K562 (cell line): ENCODE data around the gene AFF3.

Experiments
- EP300 ChIP-seq: IDR thresholded peaks from 2 replicates; pipeline ENCODE4 v1.6.1; 2012; ENCODE audit warnings: low read length, improper control_type of control experiment
- EZH2 ChIP-seq: IDR thresholded peaks from 2 replicates; pipeline ENCODE4 v1.6.1; 2012; ENCODE audit warnings: low read depth, mild to moderate bottlenecking, inconsistent platforms, low read length, borderline replicate concordance
- HNRNPH1 ChIP-seq: fragments of 200-400 bp; formaldehyde crosslinking; optimal IDR thresholded peaks from 2 replicates; pipeline ENCODE3; 2017; ENCODE audit warnings: low read depth, mild to moderate bottlenecking, low read length, moderate library complexity
- MTA3 ChIP-seq: fragments of 450-650 bp; formaldehyde crosslinking; IDR thresholded peaks from 2 replicates; pipeline ENCODE4 v1.6.1; 2017; ENCODE audit warnings: mild to moderate bottlenecking, borderline replicate concordance
- NBN ChIP-seq: fragments of 450-650 bp; IDR thresholded peaks from 2 replicates; pipeline ENCODE4 v1.6.1; 2016; ENCODE audit warnings: low read depth, mild to moderate bottlenecking
- NRF1 ChIP-seq, 2 experiments: fragments of 450-650 bp; IDR thresholded peaks in 1 of 2; conservative IDR thresholded peaks in 1 of 2; 2 replicates each; pipeline ENCODE4 v1.6.1; 2014; ENCODE audit warnings: mild to moderate bottlenecking in 2 of 2
- POLR2A ChIP-seq: fragments of 450-650 bp; conservative IDR thresholded peaks from 2 replicates; pipeline ENCODE4 v1.6.1; 2016
- RFX5 ChIP-seq: IDR thresholded peaks from 2 replicates; pipeline ENCODE4 v1.6.1; 2011; ENCODE audit warnings: low read depth, mild to moderate bottlenecking, improper control_type of control experiment, low read length
- TARDBP ChIP-seq: fragments of 450-650 bp; IDR thresholded peaks from 2 replicates; pipeline ENCODE4 v1.6.1; 2016
- TBP ChIP-seq: optimal IDR thresholded peaks from 2 replicates; pipeline ENCODE3; 2011; ENCODE audit warnings: low read depth, low read length, improper control_type of control experiment
- ZBTB26 ChIP-seq: fragments of 450-650 bp; formaldehyde crosslinking; IDR thresholded peaks from 2 replicates; pipeline ENCODE4 v1.4.0; 2022; ENCODE audit warnings: missing genetic modification characterization
- TF ChIP-seq, protein P1 (sequence below): sonication (generic); formaldehyde crosslinking; IDR thresholded peaks from 2 replicates; pipeline ENCODE4 v1.8.1; 2023; ENCODE audit warnings: missing genetic modification reagents, mild to moderate bottlenecking, borderline replicate concordance
- TF ChIP-seq, protein P2 (sequence below), 3 experiments: IDR thresholded peaks in 2 of 3; conservative IDR thresholded peaks in 1 of 3; 2 replicates each; pipeline ENCODE4 v1.5.1; 2011 to 2012; ENCODE audit warnings: low read length in 3 of 3, mild to moderate bottlenecking in 3 of 3, control low read depth in 2 of 3, improper control_type of control experiment in 1 of 3, inconsistent platforms in 1 of 3, low read depth in 1 of 3, mixed read lengths in 1 of 3, moderate library complexity in 1 of 3; ENCODE audit not compliant: insufficient read depth in 2 of 3

GRCh38 chr2:99621106-99621505 lies 521.3 kb downstream of the AFF3 start:
- no peak for TF ChIP-seq POLR2A
- TF ChIP-seq EP300, result no peak
- TF ChIP-seq TBP, result no peak
- TF ChIP-seq RFX5, result no peak
- TF ChIP-seq, protein P1, sequence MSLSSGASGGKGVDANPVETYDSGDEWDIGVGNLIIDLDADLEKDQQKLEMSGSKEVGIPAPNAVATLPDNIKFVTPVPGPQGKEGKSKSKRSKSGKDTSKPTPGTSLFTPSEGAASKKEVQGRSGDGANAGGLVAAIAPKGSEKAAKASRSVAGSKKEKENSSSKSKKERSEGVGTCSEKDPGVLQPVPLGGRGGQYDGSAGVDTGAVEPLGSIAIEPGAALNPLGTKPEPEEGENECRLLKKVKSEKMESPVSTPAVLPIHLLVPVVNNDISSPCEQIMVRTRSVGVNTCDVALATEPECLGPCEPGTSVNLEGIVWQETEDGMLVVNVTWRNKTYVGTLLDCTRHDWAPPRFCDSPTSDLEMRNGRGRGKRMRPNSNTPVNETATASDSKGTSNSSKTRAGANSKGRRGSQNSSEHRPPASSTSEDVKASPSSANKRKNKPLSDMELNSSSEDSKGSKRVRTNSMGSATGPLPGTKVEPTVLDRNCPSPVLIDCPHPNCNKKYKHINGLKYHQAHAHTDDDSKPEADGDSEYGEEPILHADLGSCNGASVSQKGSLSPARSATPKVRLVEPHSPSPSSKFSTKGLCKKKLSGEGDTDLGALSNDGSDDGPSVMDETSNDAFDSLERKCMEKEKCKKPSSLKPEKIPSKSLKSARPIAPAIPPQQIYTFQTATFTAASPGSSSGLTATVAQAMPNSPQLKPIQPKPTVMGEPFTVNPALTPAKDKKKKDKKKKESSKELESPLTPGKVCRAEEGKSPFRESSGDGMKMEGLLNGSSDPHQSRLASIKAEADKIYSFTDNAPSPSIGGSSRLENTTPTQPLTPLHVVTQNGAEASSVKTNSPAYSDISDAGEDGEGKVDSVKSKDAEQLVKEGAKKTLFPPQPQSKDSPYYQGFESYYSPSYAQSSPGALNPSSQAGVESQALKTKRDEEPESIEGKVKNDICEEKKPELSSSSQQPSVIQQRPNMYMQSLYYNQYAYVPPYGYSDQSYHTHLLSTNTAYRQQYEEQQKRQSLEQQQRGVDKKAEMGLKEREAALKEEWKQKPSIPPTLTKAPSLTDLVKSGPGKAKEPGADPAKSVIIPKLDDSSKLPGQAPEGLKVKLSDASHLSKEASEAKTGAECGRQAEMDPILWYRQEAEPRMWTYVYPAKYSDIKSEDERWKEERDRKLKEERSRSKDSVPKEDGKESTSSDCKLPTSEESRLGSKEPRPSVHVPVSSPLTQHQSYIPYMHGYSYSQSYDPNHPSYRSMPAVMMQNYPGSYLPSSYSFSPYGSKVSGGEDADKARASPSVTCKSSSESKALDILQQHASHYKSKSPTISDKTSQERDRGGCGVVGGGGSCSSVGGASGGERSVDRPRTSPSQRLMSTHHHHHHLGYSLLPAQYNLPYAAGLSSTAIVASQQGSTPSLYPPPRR (CRISPR knock-in tag), result no peak
- TF ChIP-seq ZBTB26, result no peak
- no peak for TF ChIP-seq HNRNPH1
- TF ChIP-seq MTA3, result no peak
- TF ChIP-seq, protein P2, sequence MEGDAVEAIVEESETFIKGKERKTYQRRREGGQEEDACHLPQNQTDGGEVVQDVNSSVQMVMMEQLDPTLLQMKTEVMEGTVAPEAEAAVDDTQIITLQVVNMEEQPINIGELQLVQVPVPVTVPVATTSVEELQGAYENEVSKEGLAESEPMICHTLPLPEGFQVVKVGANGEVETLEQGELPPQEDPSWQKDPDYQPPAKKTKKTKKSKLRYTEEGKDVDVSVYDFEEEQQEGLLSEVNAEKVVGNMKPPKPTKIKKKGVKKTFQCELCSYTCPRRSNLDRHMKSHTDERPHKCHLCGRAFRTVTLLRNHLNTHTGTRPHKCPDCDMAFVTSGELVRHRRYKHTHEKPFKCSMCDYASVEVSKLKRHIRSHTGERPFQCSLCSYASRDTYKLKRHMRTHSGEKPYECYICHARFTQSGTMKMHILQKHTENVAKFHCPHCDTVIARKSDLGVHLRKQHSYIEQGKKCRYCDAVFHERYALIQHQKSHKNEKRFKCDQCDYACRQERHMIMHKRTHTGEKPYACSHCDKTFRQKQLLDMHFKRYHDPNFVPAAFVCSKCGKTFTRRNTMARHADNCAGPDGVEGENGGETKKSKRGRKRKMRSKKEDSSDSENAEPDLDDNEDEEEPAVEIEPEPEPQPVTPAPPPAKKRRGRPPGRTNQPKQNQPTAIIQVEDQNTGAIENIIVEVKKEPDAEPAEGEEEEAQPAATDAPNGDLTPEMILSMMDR (IDR thresholded peaks at IDR 0.05 in 2 of 3, conservative IDR thresholded peaks at IDR 0.05 in 1 of 3; ENCODE audit: insufficient read depth in 2 of 3, low read depth in 1 of 3, low read length in 3 of 3), result no peak
- no peak for TF ChIP-seq TARDBP
- no peak for TF ChIP-seq NBN
- TF ChIP-seq NRF1 (conservative IDR thresholded peaks at IDR 0.05 in 1 of 2, IDR thresholded peaks at IDR 0.05 in 1 of 2), result no peak
- no peak for TF ChIP-seq EZH2
